SK-N-SH (cell line): ENCODE data around the gene AIFM3. TPM values are rescaled to one million over a fixed set of nuclear protein-coding genes. Genes with fewer than 3 reads are reported as not detected.
"Not testable (repeated sequence)": the region's sequence is repeated elsewhere in the genome, so short reads cannot be mapped to it uniquely, and the experiment has no call there.

Experiments used
- CTCF ChIA-PET: fragments of 300-600, 350-600 bp; formaldehyde crosslinking; extraction: SDS; loops from one replicate; lab custom pipeline; 2021; lab: Yijun Ruan, JAX
- POLR2A ChIA-PET: fragments of 350-600 bp; sonication (Branson Sonifier 250); formaldehyde crosslinking; extraction: SDS; loops from one replicate; lab custom pipeline; 2020; ENCODE audit warnings: antibody characterized with exemption, inconsistent platforms; lab: Yijun Ruan, JAX
- DNase-seq: peaks from one replicate; pipeline ENCODE4 v3.0.0; 2012
- H2AFZ ChIP-seq: fragments of 200-600 bp; sonication (generic); 2 replicates; pipeline ENCODE4 v1.8.1; 2016; ENCODE audit warnings: antibody characterized with exemption, mild to moderate bottlenecking, low read depth
- H3F3A ChIP-seq: fragments of 200-600 bp; sonication (generic); replicated peaks from 2 replicates; pipeline ENCODE3; 2016; ENCODE audit warnings: antibody characterized with exemption, mild to moderate bottlenecking; ENCODE audit not compliant: insufficient read depth
- H3K27ac ChIP-seq, 2 experiments: fragments of 200-500 bp in 1 of 2; fragments of 200-600 bp in 1 of 2; sonication (Bioruptor generic) in 1 of 2; sonication (generic), shearing (Covaris generic) in 1 of 2; 2 replicates each; pipeline versions ENCODE4 v1.5.1 to v1.6.1; 2014 to 2016; ENCODE audit warnings: low read depth in 2 of 2, inconsistent platforms in 1 of 2, low read length in 1 of 2, mild to moderate bottlenecking in 1 of 2, mixed read lengths in 1 of 2
- H3K27me3 ChIP-seq: fragments of 200-600 bp; sonication (generic), shearing (Covaris generic); 2 replicates; pipeline ENCODE4 v1.6.1; 2016; ENCODE audit warnings: mixed run types; ENCODE audit not compliant: insufficient read depth
- H3K36me3 ChIP-seq, 2 experiments: fragments of 200-500 bp in 1 of 2; fragments of 200-600 bp in 1 of 2; sonication (Bioruptor generic) in 1 of 2; sonication (generic) in 1 of 2; replicated peaks in 1 of 2; 2 replicates each; pipeline versions ENCODE3 to v1.5.1; 2014 to 2016; ENCODE audit warnings: low read length in 1 of 2, mild to moderate bottlenecking in 1 of 2; ENCODE audit not compliant: insufficient read depth in 2 of 2, control insufficient read depth in 1 of 2
- H3K4me1 ChIP-seq, 2 experiments: fragments of 200-500 bp in 1 of 2; fragments of 200-600 bp in 1 of 2; sonication (Bioruptor generic) in 1 of 2; sonication (generic), shearing (Covaris generic) in 1 of 2; 2 replicates each; pipeline versions ENCODE4 v1.5.1 to v1.6.1; 2014 to 2016; ENCODE audit warnings: low read depth in 1 of 2, low read length in 1 of 2, mixed run types in 1 of 2; ENCODE audit not compliant: insufficient read depth in 2 of 2, control insufficient read depth in 1 of 2
- H3K4me2 ChIP-seq: fragments of 200-600 bp; sonication (generic), shearing (Covaris generic); 2 replicates; pipeline ENCODE4 v1.6.1; 2017; ENCODE audit warnings: mixed run types
- H3K4me3 ChIP-seq, 2 experiments: fragments of 200-500 bp in 1 of 2; fragments of 200-600 bp in 1 of 2; sonication (Bioruptor generic) in 1 of 2; sonication (generic), shearing (Covaris generic) in 1 of 2; 2 replicates each; pipeline versions ENCODE4 v1.5.1 to v1.8.1; 2014 to 2016; ENCODE audit warnings: low read depth in 2 of 2, inconsistent platforms in 1 of 2, low read length in 1 of 2, mild to moderate bottlenecking in 1 of 2, mixed read lengths in 1 of 2, moderate library complexity in 1 of 2
- H3K79me2 ChIP-seq: fragments of 200-600 bp; sonication (generic); 2 replicates; pipeline ENCODE4 v1.8.1; 2017; ENCODE audit warnings: mild to moderate bottlenecking; ENCODE audit not compliant: insufficient read depth
- H3K9ac ChIP-seq: fragments of 200-600 bp; sonication (generic); 2 replicates; pipeline ENCODE4 v1.6.1; 2017; ENCODE audit warnings: mixed run types
- H3K9me2 ChIP-seq: fragments of 200-600 bp; sonication (generic); 2 replicates; pipeline ENCODE4 v1.6.1; 2017; ENCODE audit warnings: mixed run types
- H3K9me3 ChIP-seq: fragments of 200-600 bp; sonication (generic); 2 replicates; pipeline ENCODE4 v1.6.1; 2017; ENCODE audit warnings: mixed run types, mild to moderate bottlenecking, moderate library complexity
- H4K20me1 ChIP-seq: fragments of 200-600 bp; sonication (generic); 2 replicates; pipeline ENCODE4 v1.6.1; 2017; ENCODE audit warnings: mild to moderate bottlenecking, mixed run types; ENCODE audit not compliant: insufficient read depth
- CHD2 ChIP-seq: fragments of 150-350 bp; IDR thresholded peaks from 2 replicates; pipeline ENCODE4 v1.6.1; 2018; ENCODE audit warnings: low read length; ENCODE audit not compliant: partially characterized antibody
- CTCF ChIP-seq: fragments of 200-600 bp; sonication (generic); IDR thresholded peaks from 2 replicates; pipeline ENCODE4 v1.6.1; 2017; ENCODE audit warnings: antibody characterized with exemption, mild to moderate bottlenecking, moderate library complexity
- EP300 ChIP-seq, 2 experiments: IDR thresholded peaks; 2 replicates each; pipeline versions ENCODE4 v1.4.0 to v1.6.1; 2012; ENCODE audit warnings: borderline replicate concordance in 1 of 2, low read depth in 1 of 2, low read length in 1 of 2
- EZH2phosphoT487 ChIP-seq: fragments of 200-600 bp; sonication (generic); IDR thresholded peaks from 2 replicates; pipeline ENCODE4 v1.6.1; 2017; ENCODE audit warnings: low read depth, mixed run types, mild to moderate bottlenecking, antibody characterized with exemption, moderate library complexity, borderline replicate concordance
- GATA2 ChIP-seq: sonication (generic); formaldehyde crosslinking; IDR thresholded peaks from 2 replicates; pipeline ENCODE4 v1.5.0; 2020; ENCODE audit warnings: mild to moderate bottlenecking, missing genetic modification reagents
- JUND ChIP-seq: IDR thresholded peaks from 2 replicates; pipeline ENCODE4 v1.4.0; 2012
- MXI1 ChIP-seq: IDR thresholded peaks from 2 replicates; pipeline ENCODE4 v1.6.1; 2012; ENCODE audit warnings: mild to moderate bottlenecking, low read depth, low read length, improper control_type of control experiment
- POLR2AphosphoS5 ChIP-seq: IDR thresholded peaks from 2 replicates; pipeline ENCODE4 v1.6.1; 2012; ENCODE audit warnings: low read depth, low read length
- SMC3 ChIP-seq: IDR thresholded peaks from 2 replicates; pipeline ENCODE4 v1.6.1; 2012; ENCODE audit warnings: low read depth, low read length, improper control_type of control experiment
- TAF1 ChIP-seq: IDR thresholded peaks from 2 replicates; pipeline ENCODE4 v1.6.1; 2012; ENCODE audit warnings: low read depth, mild to moderate bottlenecking, low read length, moderate library complexity, borderline replicate concordance
- TEAD4 ChIP-seq: IDR thresholded peaks from 2 replicates; pipeline ENCODE4 v1.4.0; 2012; ENCODE audit warnings: mild to moderate bottlenecking, borderline replicate concordance; ENCODE audit not compliant: insufficient read depth
- YY1 ChIP-seq: IDR thresholded peaks from 2 replicates; pipeline ENCODE4 v1.4.0; 2012; ENCODE audit warnings: low read depth, mild to moderate bottlenecking
- WGBS: methylation state at CpG from one replicate; pipeline ENCODE4 v1.1.6; 2017; ENCODE audit warnings: low lambda C conversion rate; 5-methylcytosine and 5-hydroxymethylcytosine counted together
- polyA plus RNA-seq, 3 experiments: library from polyadenylated mRNA; depleted of rRNA; stranded (reverse); fragments of >200 nt; gene quantifications; 2 replicates each; pipeline ENCODE4 v1.2.3, GENCODE V29; 2012
- TF ChIP-seq, protein P1 (sequence below): fragments of 150-350 bp; IDR thresholded peaks from 2 replicates; pipeline ENCODE4 v1.6.1; 2016; ENCODE audit warnings: mild to moderate bottlenecking, low read depth, low read length
- TF ChIP-seq, protein P2 (sequence below): IDR thresholded peaks from 2 replicates; pipeline ENCODE4 v1.4.0; 2012; ENCODE audit warnings: low read depth, borderline replicate concordance
- TF ChIP-seq, protein P3 (sequence below): IDR thresholded peaks from 2 replicates; pipeline ENCODE4 v1.4.0; 2012; ENCODE audit warnings: low read depth, borderline replicate concordance
- TF ChIP-seq, protein P4 (sequence below): IDR thresholded peaks from 2 replicates; pipeline ENCODE4; 2012

The AIFM3 gene
- polyA plus RNA-seq, 1 of the 3 experiments (the other 2 are of a cell fraction) = 1.7 TPM

- Histone ChIP-seq H3K4me3 (no peak overlapping the region), H3K9ac (no peak overlapping the region), H4K20me1 (no peaks in the 10 kb centered on the region), H3K9me2 (no peaks in the 10 kb centered on the region), H3K36me3 (no peaks in the 10 kb centered on the region), H3K4me2 (no peak overlapping the region), H3K27me3 (no peaks in the 10 kb centered on the region), H3K27ac (no peak overlapping the region), H3K9me3 (no peaks in the 10 kb centered on the region), H3K79me2 (no peaks in the 10 kb centered on the region), H3F3A (no peaks in the 10 kb centered on the region), H2AFZ (no peak overlapping the region), H3K4me1 (peaks cover 0 to 13% of the 10 kb centered on the region in 2 experiments; a peak in 1 of 4 replicates)
- TF ChIP-seq JUND (no peak), TEAD4 (no peak), CHD2 (no peak), CTCF (no peak), YY1 (no peak), EZH2phosphoT487 (no peak), POLR2AphosphoS5 (no peak), TAF1 (no peak), SMC3 (no peak), EP300 (IDR thresholded peaks at IDR 0.05; ENCODE audit: borderline replicate concordance in 1 of 2, low read depth in 1 of 2, low read length in 1 of 2) (no peak), MXI1 (no peak), GATA2 (no peak)
- TF ChIP-seq, protein P1, sequence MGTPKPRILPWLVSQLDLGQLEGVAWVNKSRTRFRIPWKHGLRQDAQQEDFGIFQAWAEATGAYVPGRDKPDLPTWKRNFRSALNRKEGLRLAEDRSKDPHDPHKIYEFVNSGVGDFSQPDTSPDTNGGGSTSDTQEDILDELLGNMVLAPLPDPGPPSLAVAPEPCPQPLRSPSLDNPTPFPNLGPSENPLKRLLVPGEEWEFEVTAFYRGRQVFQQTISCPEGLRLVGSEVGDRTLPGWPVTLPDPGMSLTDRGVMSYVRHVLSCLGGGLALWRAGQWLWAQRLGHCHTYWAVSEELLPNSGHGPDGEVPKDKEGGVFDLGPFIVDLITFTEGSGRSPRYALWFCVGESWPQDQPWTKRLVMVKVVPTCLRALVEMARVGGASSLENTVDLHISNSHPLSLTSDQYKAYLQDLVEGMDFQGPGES = no peak
- TF ChIP-seq, protein P2, sequence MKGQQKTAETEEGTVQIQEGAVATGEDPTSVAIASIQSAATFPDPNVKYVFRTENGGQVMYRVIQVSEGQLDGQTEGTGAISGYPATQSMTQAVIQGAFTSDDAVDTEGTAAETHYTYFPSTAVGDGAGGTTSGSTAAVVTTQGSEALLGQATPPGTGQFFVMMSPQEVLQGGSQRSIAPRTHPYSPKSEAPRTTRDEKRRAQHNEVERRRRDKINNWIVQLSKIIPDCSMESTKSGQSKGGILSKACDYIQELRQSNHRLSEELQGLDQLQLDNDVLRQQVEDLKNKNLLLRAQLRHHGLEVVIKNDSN = no peak
- TF ChIP-seq, protein P3, sequence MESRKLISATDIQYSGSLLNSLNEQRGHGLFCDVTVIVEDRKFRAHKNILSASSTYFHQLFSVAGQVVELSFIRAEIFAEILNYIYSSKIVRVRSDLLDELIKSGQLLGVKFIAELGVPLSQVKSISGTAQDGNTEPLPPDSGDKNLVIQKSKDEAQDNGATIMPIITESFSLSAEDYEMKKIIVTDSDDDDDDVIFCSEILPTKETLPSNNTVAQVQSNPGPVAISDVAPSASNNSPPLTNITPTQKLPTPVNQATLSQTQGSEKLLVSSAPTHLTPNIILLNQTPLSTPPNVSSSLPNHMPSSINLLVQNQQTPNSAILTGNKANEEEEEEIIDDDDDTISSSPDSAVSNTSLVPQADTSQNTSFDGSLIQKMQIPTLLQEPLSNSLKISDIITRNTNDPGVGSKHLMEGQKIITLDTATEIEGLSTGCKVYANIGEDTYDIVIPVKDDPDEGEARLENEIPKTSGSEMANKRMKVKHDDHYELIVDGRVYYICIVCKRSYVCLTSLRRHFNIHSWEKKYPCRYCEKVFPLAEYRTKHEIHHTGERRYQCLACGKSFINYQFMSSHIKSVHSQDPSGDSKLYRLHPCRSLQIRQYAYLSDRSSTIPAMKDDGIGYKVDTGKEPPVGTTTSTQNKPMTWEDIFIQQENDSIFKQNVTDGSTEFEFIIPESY = no peak
- TF ChIP-seq, protein P4, sequence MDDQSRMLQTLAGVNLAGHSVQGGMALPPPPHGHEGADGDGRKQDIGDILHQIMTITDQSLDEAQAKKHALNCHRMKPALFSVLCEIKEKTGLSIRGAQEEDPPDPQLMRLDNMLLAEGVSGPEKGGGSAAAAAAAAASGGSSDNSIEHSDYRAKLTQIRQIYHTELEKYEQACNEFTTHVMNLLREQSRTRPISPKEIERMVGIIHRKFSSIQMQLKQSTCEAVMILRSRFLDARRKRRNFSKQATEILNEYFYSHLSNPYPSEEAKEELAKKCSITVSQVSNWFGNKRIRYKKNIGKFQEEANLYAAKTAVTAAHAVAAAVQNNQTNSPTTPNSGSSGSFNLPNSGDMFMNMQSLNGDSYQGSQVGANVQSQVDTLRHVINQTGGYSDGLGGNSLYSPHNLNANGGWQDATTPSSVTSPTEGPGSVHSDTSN = no peak
- 83% methylated on average over 4 of the region's 4 CpGs for WGBS
- ChIA-PET POLR2A (no interaction called here), CTCF (interaction anchor here (0.6 to 7.4 kb wide), 5 partner anchors 8 to 13 kb away, joined by 3 to 44 read pairs (median 3); partner anchors contain the start of gene LZTR1)
- DNase-seq = no peak
Measured at GRCh38 chr22:20970939-20971657, 4.0 kb downstream of the AIFM3 start.

DNA sequence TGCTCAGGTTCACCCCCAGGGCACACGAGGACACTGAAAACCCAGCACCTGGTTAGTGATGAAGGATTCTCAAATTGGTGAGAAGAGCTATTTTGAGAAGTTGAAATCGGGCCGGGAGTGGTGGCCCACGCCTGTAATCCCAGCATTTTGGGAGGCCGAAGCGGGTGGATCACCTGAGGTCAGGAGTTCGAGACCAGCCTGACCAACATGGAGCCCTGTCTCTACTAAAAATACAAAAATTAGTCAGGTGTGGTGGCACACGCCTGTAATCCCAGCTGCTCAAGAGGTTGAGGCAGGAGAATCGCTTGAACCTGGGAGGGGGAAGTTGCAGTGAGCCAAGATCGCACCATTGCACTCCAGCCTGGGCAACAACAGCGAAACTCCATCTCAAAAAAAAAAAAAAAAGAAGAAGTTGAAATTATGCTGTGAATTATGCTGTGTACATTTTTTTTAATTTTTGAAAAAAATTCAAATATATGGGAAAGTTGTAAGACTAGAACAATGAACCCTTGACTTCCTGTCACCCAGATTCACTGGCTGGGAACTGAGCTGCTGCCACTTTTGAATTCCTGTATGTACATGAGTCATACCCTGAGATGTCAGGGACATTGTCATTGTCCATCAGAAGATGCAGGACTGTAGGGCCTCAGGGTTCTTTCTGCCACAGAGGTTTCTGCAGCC, 5.1 kb downstream of the AIFM3 start:
- not testable (repeated sequence) for H2AFZ ChIP-seq, H3K27ac ChIP-seq, H4K20me1 ChIP-seq, H3K36me3 ChIP-seq, DNase-seq, H3K9ac ChIP-seq, H3K9me3 ChIP-seq, H3K9me2 ChIP-seq, H3K79me2 ChIP-seq, H3K27me3 ChIP-seq, H3K4me3 ChIP-seq, H3K4me2 ChIP-seq, H3F3A ChIP-seq
- CTCF ChIA-PET = interaction anchor here (0.9 to 7.4 kb wide), 4 partner anchors 9 to 86 kb away, joined by 3 to 44 read pairs (median 4); no protein-coding TSS in a partner anchor
- POLR2A ChIA-PET = interaction anchor here (0.6 to 1.2 kb wide), 2 partner anchors 9 to 28 kb away, joined by 3 read pairs; no protein-coding TSS in a partner anchor
- H3K4me1 ChIP-seq = peaks cover 0 to 13% of the 10 kb centered on the region in 2 experiments; a peak in 1 of 4 replicates
- 94% methylated on average over 11 of the region's 11 CpGs for WGBS
